ENCODE data around the gene RMRP.

The RMRP gene

GRCh38 chr9:35609001-35609819, 48.6 kb downstream of the RMRP start:
- no peak for DNase-seq

GRCh38 chr9:35608221-35608620, 49.6 kb downstream of the RMRP start:
- DNase-seq, result no peak
